Measurements from ENCODE around the gene ACOX1. TPM values are rescaled to one million over a fixed set of nuclear protein-coding genes. Genes with fewer than 3 reads are reported as not detected.

ACOX1 gene
- polyA plus RNA-seq, 1 of the 3 experiments (the other 2 are of a cell fraction) = 21.5 TPM

DNA sequence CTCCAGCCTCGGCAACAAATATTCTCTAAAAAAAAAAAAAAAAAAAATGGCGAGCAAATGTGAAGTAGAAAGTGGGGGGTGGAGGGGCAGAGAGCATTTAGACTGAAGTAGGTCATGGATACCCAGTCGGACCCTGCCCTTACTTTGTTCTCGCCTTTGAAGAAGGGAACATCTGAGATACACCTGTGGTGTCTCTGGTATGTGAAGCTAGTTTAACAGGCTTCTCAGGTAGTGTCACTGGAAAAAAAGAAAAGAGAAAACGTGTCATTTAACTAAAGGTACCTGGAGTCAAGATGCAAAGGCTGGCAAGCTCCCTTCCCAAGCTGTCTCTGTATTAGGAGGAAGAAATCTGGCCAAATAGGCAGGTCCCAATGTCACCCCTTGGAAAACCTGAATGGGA lies 46.1 kb downstream of the ACOX1 start (continued):
- TF ChIP-seq GATA2 (CRISPR knock-in tag; IDR thresholded peaks at IDR 0.05) = no peak

DNA sequence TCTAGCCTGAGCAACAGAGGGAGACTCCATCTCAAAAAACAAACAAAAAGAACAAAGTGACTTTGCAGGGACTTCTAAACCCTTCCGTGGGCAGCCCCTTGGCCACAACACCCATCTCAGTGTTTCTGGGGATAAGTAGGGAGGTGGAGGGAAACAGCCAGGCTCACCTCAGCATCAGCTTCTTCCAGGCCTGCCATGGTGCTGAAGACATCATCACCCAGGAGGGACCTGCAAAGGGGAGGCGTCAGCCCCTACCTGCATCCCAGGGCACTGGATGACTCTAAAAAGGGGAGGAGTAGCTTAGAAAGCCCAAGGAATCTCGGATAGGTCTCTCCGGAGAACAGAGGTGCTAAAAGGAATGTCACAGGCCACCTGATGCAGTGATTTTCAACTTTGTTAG lies 47.9 kb downstream of the ACOX1 start:
- no peak overlapping the region for H3K4me2 ChIP-seq
- no peak for DNase-seq
- H3K79me2 ChIP-seq (ENCODE audit: insufficient read depth) = no peaks in the 10 kb centered on the region
- no peak overlapping the region for H3K27ac ChIP-seq (ENCODE audit: low read depth in 2 of 2, low read length in 1 of 2)
- no peaks in the 10 kb centered on the region for H3K27me3 ChIP-seq (ENCODE audit: insufficient read depth)
- no peaks in the 10 kb centered on the region for H3F3A ChIP-seq (replicated peaks; ENCODE audit: insufficient read depth)
- CTCF ChIA-PET = interaction anchor here (1.1 to 1.4 kb wide), 4 partner anchors 10 to 83 kb away, joined by 3 to 5 read pairs (median 4); no protein-coding TSS in a partner anchor
- peaks cover 3 to 6% of the 10 kb centered on the region in 2 experiments for H3K36me3 ChIP-seq (replicated peaks in 1 of 2; ENCODE audit: control insufficient read depth in 1 of 2, insufficient read depth in 2 of 2, low read length in 1 of 2)
- TF ChIP-seq TAF1 (IDR thresholded peaks at IDR 0.05; ENCODE audit: borderline replicate concordance, low read depth, low read length) = no peak
- TF ChIP-seq, protein P1, sequence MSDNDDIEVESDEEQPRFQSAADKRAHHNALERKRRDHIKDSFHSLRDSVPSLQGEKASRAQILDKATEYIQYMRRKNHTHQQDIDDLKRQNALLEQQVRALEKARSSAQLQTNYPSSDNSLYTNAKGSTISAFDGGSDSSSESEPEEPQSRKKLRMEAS (IDR thresholded peaks at IDR 0.05; ENCODE audit: low read depth) = no peak
- no peak for TF ChIP-seq GATA2 (CRISPR knock-in tag; IDR thresholded peaks at IDR 0.05)
- TF ChIP-seq, protein P2, sequence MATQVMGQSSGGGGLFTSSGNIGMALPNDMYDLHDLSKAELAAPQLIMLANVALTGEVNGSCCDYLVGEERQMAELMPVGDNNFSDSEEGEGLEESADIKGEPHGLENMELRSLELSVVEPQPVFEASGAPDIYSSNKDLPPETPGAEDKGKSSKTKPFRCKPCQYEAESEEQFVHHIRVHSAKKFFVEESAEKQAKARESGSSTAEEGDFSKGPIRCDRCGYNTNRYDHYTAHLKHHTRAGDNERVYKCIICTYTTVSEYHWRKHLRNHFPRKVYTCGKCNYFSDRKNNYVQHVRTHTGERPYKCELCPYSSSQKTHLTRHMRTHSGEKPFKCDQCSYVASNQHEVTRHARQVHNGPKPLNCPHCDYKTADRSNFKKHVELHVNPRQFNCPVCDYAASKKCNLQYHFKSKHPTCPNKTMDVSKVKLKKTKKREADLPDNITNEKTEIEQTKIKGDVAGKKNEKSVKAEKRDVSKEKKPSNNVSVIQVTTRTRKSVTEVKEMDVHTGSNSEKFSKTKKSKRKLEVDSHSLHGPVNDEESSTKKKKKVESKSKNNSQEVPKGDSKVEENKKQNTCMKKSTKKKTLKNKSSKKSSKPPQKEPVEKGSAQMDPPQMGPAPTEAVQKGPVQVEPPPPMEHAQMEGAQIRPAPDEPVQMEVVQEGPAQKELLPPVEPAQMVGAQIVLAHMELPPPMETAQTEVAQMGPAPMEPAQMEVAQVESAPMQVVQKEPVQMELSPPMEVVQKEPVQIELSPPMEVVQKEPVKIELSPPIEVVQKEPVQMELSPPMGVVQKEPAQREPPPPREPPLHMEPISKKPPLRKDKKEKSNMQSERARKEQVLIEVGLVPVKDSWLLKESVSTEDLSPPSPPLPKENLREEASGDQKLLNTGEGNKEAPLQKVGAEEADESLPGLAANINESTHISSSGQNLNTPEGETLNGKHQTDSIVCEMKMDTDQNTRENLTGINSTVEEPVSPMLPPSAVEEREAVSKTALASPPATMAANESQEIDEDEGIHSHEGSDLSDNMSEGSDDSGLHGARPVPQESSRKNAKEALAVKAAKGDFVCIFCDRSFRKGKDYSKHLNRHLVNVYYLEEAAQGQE (IDR thresholded peaks at IDR 0.05; ENCODE audit: low read depth, low read length) = no peak
- TF ChIP-seq, protein P3, sequence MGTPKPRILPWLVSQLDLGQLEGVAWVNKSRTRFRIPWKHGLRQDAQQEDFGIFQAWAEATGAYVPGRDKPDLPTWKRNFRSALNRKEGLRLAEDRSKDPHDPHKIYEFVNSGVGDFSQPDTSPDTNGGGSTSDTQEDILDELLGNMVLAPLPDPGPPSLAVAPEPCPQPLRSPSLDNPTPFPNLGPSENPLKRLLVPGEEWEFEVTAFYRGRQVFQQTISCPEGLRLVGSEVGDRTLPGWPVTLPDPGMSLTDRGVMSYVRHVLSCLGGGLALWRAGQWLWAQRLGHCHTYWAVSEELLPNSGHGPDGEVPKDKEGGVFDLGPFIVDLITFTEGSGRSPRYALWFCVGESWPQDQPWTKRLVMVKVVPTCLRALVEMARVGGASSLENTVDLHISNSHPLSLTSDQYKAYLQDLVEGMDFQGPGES (IDR thresholded peaks at IDR 0.05; ENCODE audit: low read depth, low read length) = no peak
- no peak for TF ChIP-seq NRF1 (IDR thresholded peaks at IDR 0.05; ENCODE audit: low read depth, low read length)
- no peak for TF ChIP-seq RCOR1 (IDR thresholded peaks at IDR 0.05; ENCODE audit: low read length)
- TF ChIP-seq RFX5 (IDR thresholded peaks at IDR 0.05; ENCODE audit: low read length) = no peak
- TF ChIP-seq GABPA (IDR thresholded peaks at IDR 0.05; ENCODE audit: low read depth) = no peak
- TF ChIP-seq SIN3A (IDR thresholded peaks at IDR 0.05; ENCODE audit: borderline replicate concordance, low read depth, low read length) = no peak
- H2AFZ ChIP-seq (ENCODE audit: low read depth) = no peak overlapping the region
- POLR2A ChIA-PET = no interaction called here
- no peaks in the 10 kb centered on the region for H3K9me3 ChIP-seq
- no peaks in the 10 kb centered on the region for H4K20me1 ChIP-seq (ENCODE audit: insufficient read depth)
- 90% methylated on average over 4 of the region's 4 CpGs for WGBS (ENCODE audit: low lambda C conversion rate)
- no peaks in the 10 kb centered on the region for H3K4me1 ChIP-seq (ENCODE audit: control insufficient read depth in 1 of 2, insufficient read depth in 2 of 2, low read depth in 1 of 2, low read length in 1 of 2)
- H3K4me3 ChIP-seq (ENCODE audit: low read depth in 2 of 2, low read length in 1 of 2) = no peak overlapping the region
- no peak overlapping the region for H3K9ac ChIP-seq
- no peaks in the 10 kb centered on the region for H3K9me2 ChIP-seq

All from SK-N-SH (cell line).